ENCODE measurements around the gene SLC39A12.

GRCh38 chr10:17981766-17982380 lies 30.2 kb downstream of the SLC39A12 start:
- no peak for TF ChIP-seq CTCF (conservative IDR thresholded peaks at IDR 0.05; ENCODE audit: low read depth in 2 of 2)
- TF ChIP-seq EZH2phosphoT487 (IDR thresholded peaks at IDR 0.05; ENCODE audit: unreplicated experiment), result no peak
- no peak for TF ChIP-seq EZH2 (IDR thresholded peaks at IDR 0.05; ENCODE audit: low read depth, unreplicated experiment)
- no peak for TF ChIP-seq POLR2AphosphoS5 (IDR thresholded peaks at IDR 0.05; ENCODE audit: low read depth)
- TF ChIP-seq CREB1 (CRISPR knock-in tag; IDR thresholded peaks at IDR 0.05; ENCODE audit: low read depth), result no peak
- no peak for TF ChIP-seq REST (IDR thresholded peaks at IDR 0.05; ENCODE audit: unreplicated experiment)
- TF ChIP-seq ETS1 (IDR thresholded peaks at IDR 0.05), result no peak
- TF ChIP-seq JUNB (IDR thresholded peaks at IDR 0.05; ENCODE audit: unreplicated experiment), result no peak
- no peak for TF ChIP-seq STAT1 (IDR thresholded peaks at IDR 0.05; ENCODE audit: unreplicated experiment)
- no peak for TF ChIP-seq NANOG (IDR thresholded peaks at IDR 0.05; ENCODE audit: borderline replicate concordance)
